Memory B cell (primary cell): ENCODE measurements around the gene ZNF425.
"Not testable (repeated sequence)": the region's sequence is repeated elsewhere in the genome, so short reads cannot be mapped to it uniquely, and the experiment has no call there.

Experiments
- ATAC-seq: fragments of 150-1000 bp; cut with Tn5 transposase; 2 replicates; pipeline ENCODE4 v1.10.0; 2021; ENCODE audit warnings: low read depth, mild to moderate bottlenecking, moderate library complexity
- DNase-seq, 2 donors: peaks; one replicate each; pipeline ENCODE4 v3.0.0; 2022; ENCODE audit warnings: low spot score in 2 of 2
- H3K27ac Mint-ChIP-seq: one replicate; pipeline ENCODE4 v1.8.0; 2022; ENCODE audit warnings: mild to moderate bottlenecking, moderate library complexity, mixed read lengths
- H3K27me3 Mint-ChIP-seq: one replicate; pipeline ENCODE4 v1.8.0; 2022; ENCODE audit warnings: mixed read lengths
- H3K36me3 Mint-ChIP-seq: one replicate; pipeline ENCODE4 v1.8.0; 2022; ENCODE audit warnings: mild to moderate bottlenecking, mixed read lengths
- H3K4me1 Mint-ChIP-seq: one replicate; pipeline ENCODE4 v1.8.0; 2022; ENCODE audit warnings: mixed read lengths
- H3K4me3 Mint-ChIP-seq: one replicate; pipeline ENCODE4 v1.8.0; 2022; ENCODE audit warnings: mild to moderate bottlenecking, moderate library complexity, mixed read lengths
- H3K9me3 Mint-ChIP-seq: one replicate; pipeline ENCODE4 v1.8.0; 2022; ENCODE audit warnings: mixed read lengths

ZNF425 gene

DNA sequence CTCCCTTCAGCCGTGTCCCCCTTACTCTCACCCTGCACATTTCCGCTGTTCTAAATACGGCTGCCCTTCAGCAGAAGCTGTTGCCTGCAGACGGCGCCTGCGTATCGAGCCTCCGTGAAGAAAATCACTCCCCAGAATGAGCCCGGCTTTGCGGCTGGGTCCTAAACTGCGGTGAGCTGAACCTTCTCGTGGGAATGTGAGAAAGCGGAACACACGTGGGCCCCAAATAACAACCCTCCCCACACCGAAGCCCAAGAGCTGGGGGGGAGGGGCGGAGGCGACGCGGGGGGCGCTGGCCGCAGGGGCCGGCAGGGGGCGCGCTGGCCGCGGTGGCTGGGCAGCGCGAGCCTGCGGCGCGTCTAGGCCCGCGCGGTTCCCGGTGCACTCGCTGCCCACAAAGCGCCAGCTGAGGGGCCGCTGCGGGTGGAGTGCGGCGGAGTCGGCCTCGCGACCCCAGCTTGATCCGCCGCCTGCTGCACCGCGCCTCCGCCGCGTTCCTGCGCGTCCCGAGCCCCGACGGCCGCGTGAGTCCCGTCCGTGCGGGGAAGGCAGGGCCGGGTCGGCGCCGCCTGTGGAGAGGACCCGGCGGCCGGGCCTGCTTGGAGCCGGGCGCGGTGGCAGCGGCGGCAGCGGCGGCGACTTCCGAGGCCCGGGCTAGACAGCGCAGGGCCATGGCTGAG, 21.1 kb upstream of the ZNF425 start, which contains the start of gene ZNF398:
ZNF398 (plus strand) TSS at position 382 of the 680 bp plus-strand sequence; CDS start at position 672, 290 bp downstream.
- H3K27me3 Mint-ChIP-seq = no peaks in the 10 kb centered on the region
- H3K27ac Mint-ChIP-seq = peak within 1 kb of the TSS; percentile 93
- no peaks in the 10 kb centered on the region for H3K9me3 Mint-ChIP-seq
- H3K36me3 Mint-ChIP-seq = peaks cover 6% of the 10 kb centered on the region
- H3K4me3 Mint-ChIP-seq = peak within 1 kb of the TSS; percentile 96
- peaks cover 19% of the 10 kb centered on the region for H3K4me1 Mint-ChIP-seq
- ATAC-seq = peak; percentile 77
- DNase-seq = peak; percentile 87 to 89

DNA sequence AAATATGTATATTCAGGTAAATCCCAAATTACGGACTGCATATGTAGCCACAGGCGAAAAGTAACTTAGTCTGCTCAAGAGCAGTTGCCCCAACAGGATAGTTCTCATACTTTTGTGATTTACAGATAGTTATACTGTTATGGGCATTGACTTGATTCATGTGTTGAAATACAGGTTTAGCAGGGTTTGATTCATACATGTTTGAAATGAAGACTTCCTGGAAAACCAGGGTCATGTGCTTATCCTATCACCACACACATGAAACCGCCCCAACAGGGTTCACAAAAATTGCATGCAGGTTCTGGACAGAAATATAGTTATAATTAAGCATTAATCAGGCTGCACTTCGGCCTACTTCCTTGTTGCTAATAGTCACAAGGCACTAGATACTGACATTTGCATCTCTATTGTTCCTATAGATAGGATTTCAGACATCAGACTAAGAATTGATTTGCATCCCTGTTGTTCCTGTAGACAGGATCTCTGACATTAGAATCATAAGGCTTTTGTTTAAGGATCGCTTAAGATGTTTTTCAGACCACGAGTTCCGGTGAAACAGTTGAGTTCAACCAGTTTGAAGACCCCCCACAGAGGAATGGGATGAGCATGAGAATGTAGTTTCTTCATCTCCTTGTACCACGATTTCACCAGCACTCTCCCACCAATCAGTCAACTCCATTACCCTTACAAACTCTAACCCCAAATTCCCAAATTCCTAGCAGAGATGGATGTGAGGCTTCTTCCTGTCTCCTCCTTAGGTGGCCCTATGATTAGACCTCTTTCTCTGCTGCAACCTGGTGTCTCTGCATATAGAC, 19.1 kb upstream of the ZNF425 start:
- Mint-ChIP-seq H3K27ac (no peak overlapping the region), H3K4me3 (peak overlapping the region; percentile 33), H3K27me3 (no peaks in the 10 kb centered on the region), H3K4me1 (peaks cover 15% of the 10 kb centered on the region), H3K9me3 (no peaks in the 10 kb centered on the region), H3K36me3 (peaks cover 4% of the 10 kb centered on the region)
- DNase-seq = no peak
- no peak for ATAC-seq

DNA sequence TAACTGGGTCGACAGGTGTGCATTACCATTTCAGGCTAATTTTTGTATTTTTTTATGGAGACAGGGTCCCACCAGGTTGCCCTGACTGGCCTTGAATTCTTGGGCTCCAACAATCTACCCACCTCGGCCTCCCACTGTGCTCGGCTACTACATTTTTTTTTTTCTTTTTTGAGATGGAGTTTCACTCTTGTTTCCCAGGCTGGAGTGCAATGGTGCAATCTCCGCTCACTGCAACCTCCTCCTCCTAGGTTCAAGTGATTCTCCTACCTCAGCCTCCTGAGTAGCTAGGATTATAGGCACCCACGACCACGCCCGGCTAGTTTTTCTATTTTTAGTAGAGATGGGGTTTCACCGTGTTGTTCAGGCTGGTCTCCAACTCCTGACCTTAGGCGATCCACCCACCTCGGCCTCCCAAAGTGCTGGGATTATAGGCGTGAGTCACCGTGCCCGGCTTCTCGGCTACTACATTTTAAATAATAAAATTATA, 18.4 kb upstream of the ZNF425 start:
- H3K4me1 Mint-ChIP-seq = peaks cover 12% of the 10 kb centered on the region
- not testable (repeated sequence) for H3K9me3 Mint-ChIP-seq, H3K4me3 Mint-ChIP-seq, H3K27me3 Mint-ChIP-seq, DNase-seq, ATAC-seq, H3K36me3 Mint-ChIP-seq, H3K27ac Mint-ChIP-seq

DNA sequence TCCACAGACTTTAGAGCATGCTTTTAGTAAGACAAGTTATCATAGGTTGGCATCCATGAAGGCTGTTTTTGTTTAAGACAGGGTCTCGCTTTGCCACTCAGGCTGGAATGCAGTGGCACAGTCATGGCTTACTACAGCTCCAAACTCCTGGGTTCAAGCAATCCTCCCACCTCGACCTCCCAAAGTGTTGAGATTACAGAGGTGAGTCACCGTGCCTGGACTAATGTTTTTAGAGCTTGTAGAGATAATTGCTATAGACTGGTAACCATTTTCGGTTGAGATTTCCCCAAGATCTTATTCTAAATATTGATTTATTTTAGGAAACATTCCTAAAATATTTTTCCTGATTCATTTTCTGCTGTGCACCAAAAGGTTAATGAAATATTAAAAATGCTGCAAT, 15.8 kb upstream of the ZNF425 start:
- DNase-seq = no peak
- peaks cover under 1% of the 10 kb centered on the region for H3K36me3 Mint-ChIP-seq
- H3K4me1 Mint-ChIP-seq = peaks cover 10% of the 10 kb centered on the region
- no peaks in the 10 kb centered on the region for H3K27me3 Mint-ChIP-seq
- no peak for ATAC-seq
- H3K27ac Mint-ChIP-seq = no peak overlapping the region
- no peak overlapping the region for H3K4me3 Mint-ChIP-seq
- no peaks in the 10 kb centered on the region for H3K9me3 Mint-ChIP-seq

DNA sequence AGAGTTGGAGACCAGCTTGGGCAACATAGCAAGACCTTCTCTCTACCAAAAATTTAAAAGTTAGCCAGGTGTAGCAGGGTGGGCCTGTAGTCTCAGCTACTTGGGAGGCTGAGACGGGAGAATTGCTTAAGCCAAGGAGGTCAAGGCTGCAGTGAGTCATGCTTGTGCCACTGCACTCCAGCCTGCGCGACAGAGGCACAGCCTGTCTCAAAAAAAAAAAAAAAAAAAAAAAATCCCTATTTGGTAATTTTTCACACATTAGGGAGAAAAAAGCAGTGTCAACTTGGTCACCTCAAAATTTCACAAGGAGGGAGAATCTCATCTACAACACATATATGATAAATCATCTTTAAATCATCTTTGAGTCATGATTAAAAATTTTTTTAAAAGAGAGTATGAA, 14.7 kb upstream of the ZNF425 start:
- no peak overlapping the region for H3K4me3 Mint-ChIP-seq
- no peak for DNase-seq
- peaks cover 8% of the 10 kb centered on the region for H3K4me1 Mint-ChIP-seq
- H3K27ac Mint-ChIP-seq = no peak overlapping the region
- H3K27me3 Mint-ChIP-seq = no peaks in the 10 kb centered on the region
- ATAC-seq = no peak
- no peaks in the 10 kb centered on the region for H3K9me3 Mint-ChIP-seq
- H3K36me3 Mint-ChIP-seq = no peaks in the 10 kb centered on the region

DNA sequence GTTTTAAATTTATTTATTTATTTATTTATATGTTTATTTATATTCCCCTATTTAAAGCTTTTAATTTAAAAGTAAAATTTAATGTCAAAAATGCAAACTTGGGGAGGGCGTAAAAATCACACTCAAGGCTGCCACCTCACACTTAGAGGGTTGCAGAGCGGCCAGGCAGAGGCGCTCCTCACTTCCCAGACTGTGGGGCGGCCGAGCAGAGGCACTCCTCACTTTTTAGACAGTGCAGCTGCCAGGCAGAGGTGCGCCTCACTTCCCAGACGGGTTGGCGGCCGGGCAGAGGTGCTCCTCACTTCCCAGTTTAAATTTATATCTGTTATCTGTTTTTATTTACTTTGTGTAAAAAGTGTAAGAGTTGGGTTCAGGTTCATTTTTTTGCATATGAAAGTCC, 10.0 kb upstream of the ZNF425 start:
- Mint-ChIP-seq H3K4me1 (no peaks in the 10 kb centered on the region), H3K27ac (no peak overlapping the region), H3K9me3 (no peaks in the 10 kb centered on the region), H3K36me3 (peaks cover 10% of the 10 kb centered on the region), H3K4me3 (no peak overlapping the region), H3K27me3 (no peaks in the 10 kb centered on the region)
- DNase-seq (no peak), ATAC-seq (no peak)

DNA sequence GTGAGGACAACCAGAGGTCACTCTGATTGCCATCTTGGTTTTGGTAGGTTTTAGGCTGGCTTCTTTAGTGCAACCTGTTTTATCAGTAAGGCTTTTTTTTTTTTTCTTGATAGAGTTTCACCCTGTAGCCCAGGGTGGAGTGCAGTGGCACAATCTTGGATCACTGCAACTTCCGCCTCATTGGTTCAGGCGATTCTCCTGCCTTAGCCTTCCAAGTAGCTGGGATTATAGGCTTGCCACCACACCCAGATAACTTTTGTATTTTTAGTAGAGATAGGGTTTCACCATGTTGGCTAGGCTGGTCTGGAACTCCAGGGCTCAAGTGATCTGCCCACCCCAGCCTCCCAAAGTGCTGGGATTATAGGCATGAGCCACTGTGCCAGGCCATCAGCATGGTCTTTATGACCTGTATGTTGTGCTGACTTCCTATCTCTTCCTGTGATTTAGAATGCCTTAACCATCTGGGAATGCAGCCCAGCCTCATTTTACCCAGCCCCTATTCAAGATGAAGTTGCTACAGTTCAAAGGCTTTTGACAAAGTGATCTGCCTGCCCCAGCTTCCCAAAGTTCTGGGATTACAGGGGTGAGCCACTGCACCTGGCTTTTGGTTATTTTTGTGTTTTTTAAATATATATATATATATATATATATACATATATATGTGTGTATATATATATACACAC, 7.0 kb upstream of the ZNF425 start:
- Mint-ChIP-seq H3K9me3 (peaks cover 5% of the 10 kb centered on the region), H3K27me3 (no peaks in the 10 kb centered on the region), H3K4me3 (no peak overlapping the region), H3K27ac (no peak overlapping the region), H3K36me3 (peaks cover 19% of the 10 kb centered on the region), H3K4me1 (no peaks in the 10 kb centered on the region)
- ATAC-seq (no peak), DNase-seq (no peak)

DNA sequence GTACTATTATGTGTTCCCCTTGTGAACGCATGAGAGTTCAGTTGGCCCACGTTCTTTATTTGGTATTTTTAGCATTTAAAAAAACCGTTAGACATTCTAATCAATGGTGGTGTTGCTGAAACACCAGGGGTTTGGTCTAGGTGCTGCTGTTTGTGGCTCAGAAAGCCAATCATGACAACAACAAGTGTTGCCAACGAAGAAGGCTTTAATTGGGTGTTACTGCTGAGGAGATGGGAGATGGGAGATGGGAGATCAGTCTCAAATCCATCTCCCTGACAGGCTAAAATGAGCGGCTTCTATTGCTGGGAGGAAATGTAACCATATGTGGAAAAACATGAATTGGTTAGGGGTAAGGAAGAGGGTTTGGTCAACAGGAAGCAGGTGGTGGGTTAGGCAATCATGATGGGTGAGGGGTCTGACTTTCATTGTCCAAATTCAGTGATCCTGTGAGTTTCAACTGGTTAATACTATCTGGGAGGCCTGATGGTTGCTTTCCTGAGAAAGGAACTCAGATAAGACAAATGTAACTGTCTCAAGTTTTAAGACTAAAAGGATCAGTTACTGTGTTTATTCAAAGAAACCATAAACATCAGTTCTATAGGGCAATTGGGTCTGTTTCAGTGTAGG, 4.6 kb upstream of the ZNF425 start:
- ATAC-seq (no peak), DNase-seq (no peak)
- Mint-ChIP-seq H3K9me3 (peaks cover 5% of the 10 kb centered on the region), H3K27me3 (no peaks in the 10 kb centered on the region), H3K4me1 (peaks cover 10% of the 10 kb centered on the region), H3K36me3 (peaks cover 19% of the 10 kb centered on the region), H3K4me3 (no peak overlapping the region), H3K27ac (no peak overlapping the region)

DNA sequence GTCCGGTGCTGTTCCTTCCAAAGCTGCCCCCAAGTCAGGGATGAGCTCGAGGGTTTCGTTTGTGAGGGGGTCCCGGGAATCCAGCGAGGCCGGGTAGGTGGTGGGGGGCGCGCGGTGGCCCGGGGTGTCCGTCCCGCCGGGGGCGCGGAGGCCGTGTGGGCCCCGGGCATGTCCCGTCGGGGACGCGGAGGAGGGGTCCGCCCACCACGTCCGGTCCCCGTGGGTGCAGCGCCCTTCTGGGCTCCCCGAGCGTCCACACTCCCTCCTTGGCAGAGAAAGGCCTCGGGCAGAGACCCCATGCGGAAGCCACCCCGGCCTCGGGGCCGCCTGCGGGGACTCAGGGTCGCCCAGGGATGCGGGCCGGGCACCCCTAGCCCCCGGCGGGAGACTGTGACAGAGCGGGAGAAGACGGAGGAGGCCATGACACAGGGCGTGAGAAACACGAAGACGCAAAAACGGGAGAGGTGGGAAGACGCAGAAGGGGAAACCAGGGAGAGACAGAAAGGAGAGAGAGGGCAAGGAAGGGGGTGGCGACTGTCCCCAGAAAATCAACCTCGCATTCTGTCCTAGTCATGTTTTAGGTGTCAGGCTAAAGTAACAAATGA, 640 bp upstream of the ZNF425 start:
- H3K27me3 Mint-ChIP-seq = no peaks in the 10 kb centered on the region
- peak overlapping the region; percentile 97 for H3K4me3 Mint-ChIP-seq
- DNase-seq = peak; percentile 22 to 60
- H3K4me1 Mint-ChIP-seq = peaks cover 15% of the 10 kb centered on the region
- H3K27ac Mint-ChIP-seq = peak overlapping the region; percentile 91
- ATAC-seq = peak; percentile 15
- peaks cover 17% of the 10 kb centered on the region for H3K36me3 Mint-ChIP-seq
- H3K9me3 Mint-ChIP-seq = peaks cover 5% of the 10 kb centered on the region

DNA sequence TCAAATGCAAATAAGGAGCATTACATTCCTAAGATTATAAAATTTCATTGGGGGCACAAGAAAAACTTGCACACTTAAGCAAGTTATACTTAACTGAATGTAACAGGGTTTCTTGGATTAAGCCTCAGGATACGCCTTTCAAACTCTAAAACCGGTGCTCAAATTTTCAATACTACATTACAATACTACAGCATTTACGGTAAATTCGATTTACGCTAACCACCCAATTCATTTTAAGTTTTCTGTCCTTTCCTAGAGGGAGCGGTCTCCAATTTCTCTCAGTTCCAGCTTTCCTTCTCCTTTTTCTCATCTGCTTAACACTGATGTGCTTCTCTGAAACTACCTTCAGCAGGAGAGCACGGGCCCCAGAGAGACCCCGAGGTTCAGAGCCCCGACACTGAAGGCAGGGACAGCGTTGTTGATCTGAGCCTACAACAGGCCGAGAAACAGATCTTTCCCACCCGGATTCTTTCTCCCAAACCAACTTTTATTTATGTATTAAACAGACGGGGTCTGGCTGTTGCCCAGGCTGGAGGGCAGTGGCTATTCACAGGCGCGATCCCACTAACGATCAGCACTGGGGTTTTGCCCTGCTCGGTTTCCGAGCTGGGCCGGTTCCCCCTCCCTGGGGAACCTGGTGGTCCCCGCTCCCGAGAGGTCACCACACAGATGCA, 798 bp downstream of the ZNF425 start:
- Mint-ChIP-seq H3K4me1 (peaks cover 15% of the 10 kb centered on the region), H3K27me3 (no peaks in the 10 kb centered on the region), H3K4me3 (peak overlapping the region; percentile 97), H3K9me3 (no peaks in the 10 kb centered on the region), H3K27ac (peak overlapping the region; percentile 91), H3K36me3 (peaks cover 4% of the 10 kb centered on the region)
- ATAC-seq (no peak), DNase-seq (no peak)

DNA sequence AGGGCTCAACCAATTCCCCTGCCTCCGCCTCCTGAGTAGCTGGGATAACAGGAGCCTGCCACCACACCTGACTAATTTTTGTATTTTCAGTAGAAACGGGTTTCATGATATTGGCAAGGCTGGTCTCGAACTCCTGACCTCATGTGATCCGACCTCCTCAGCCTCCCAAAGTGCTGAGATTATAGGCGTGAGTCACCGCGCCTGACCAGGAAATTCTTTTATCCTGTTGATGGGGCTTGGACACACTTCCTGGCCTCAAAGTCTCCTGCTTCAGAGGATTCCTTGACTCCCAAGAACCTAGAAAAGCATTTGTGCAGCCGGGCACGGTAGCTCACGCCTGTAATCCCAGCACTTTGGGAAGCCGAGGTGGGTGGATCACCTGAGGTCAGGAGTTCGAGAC, 16.2 kb downstream of the ZNF425 start:
- ATAC-seq = no peak
- Mint-ChIP-seq H3K36me3 (peaks cover 2% of the 10 kb centered on the region), H3K4me1 (no peaks in the 10 kb centered on the region), H3K4me3 (no peak overlapping the region), H3K27me3 (no peaks in the 10 kb centered on the region), H3K27ac (no peak overlapping the region), H3K9me3 (no peaks in the 10 kb centered on the region)
- no peak for DNase-seq

DNA sequence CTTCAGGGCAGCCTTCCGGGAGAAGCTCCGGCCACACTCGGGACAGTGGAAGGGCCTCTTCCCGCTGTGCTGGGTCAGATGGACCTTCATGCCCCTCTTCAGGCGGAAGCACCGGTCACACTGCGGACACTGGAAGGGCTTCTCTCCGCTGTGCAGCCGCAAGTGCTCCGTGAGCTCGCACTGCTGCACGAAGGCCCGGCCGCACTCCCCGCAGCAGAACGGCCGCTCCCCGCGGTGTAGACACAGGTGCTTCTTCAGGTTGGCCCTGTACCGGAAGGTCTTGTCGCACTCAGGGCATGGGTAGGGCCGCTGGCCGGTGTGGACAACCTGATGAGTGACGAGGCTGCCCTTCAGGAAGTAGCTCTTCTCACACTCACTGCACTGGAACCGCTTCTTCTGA, 21.4 kb downstream of the ZNF425 start:
- Mint-ChIP-seq H3K27me3 (no peaks in the 10 kb centered on the region), H3K4me1 (no peaks in the 10 kb centered on the region), H3K9me3 (no peaks in the 10 kb centered on the region), H3K36me3 (peaks cover 2% of the 10 kb centered on the region), H3K27ac (no peak overlapping the region), H3K4me3 (no peak overlapping the region)
- no peak for ATAC-seq
- no peak for DNase-seq

DNA sequence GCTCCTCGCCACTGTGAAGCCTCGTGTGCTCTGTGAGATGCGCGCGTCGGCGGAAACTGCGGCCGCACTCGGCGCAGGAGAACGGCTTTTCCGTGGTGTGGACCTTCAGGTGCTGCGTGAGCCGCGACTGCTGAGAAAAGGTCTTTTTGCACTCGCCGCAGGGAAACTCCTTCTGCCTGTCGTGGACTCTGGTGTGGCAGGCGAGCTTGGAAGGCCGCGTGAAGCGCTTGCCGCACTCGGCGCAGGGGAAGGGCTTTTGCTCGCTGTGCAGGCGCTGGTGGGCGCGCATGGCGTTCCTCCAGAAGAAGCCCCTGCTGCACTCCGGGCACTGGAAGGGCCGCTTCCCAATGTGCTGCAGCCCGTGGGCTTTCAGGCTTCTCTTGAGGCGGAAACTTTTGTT, 21.9 kb downstream of the ZNF425 start:
- no peak for DNase-seq
- H3K27me3 Mint-ChIP-seq = no peaks in the 10 kb centered on the region
- no peak for ATAC-seq
- H3K9me3 Mint-ChIP-seq = no peaks in the 10 kb centered on the region
- H3K36me3 Mint-ChIP-seq = peaks cover 2% of the 10 kb centered on the region
- H3K4me1 Mint-ChIP-seq = no peaks in the 10 kb centered on the region
- H3K4me3 Mint-ChIP-seq = no peak overlapping the region
- H3K27ac Mint-ChIP-seq = no peak overlapping the region
